Activated T-cell treated with anti-CD3 and anti-CD28 coated beads, Interleukin-2, amount 50 U/mL, for 48 hours (primary cell): ENCODE results near the gene TSFM.

Experiments
- DNase-seq, 2 experiments: peaks; one replicate each; pipeline ENCODE4 v3.0.0-alpha.2; 2020

The TSFM gene

DNA sequence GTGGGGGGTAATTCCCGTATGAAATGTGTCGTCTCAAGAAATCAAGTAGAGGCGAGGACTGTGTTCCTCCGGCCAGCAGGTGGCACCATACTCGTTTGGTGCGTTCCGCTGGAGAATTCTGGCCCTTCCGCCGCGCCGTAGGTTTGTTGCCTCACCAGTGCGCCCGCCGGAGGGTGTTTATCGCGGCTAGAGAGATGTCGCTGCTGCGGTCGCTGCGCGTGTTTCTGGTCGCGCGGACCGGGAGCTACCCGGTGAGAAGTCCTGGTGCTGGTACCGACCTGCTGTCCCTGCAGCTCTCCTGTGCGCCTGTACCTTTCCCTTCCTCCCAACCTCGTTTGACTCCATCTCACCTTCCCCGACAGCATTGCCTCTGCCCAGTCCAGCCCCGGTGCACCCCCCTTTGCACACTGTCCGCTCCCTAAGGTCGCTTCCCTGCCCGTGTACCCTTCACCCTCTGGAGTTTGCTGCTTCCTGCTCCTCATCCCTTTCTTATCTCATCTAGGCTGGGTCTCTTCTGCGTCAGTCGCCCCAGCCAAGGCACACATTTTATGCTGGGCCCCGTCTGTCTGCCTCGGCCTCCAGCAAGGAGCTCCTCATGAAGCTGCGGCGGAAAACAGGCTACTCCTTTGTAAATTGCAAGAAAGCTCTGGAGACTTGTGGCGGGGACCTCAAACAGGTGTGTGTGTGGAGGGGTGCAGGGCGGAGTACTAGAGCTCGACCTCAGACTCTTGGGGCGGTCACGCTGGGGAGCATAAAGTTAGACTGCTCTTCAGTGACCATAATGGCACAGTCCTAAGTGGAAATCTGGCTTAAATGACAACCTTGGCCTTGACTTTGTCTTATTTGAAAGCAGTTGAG is at the start of gene TSFM:
TSFM (plus strand) TSS at position 180 of the 858 bp plus-strand sequence; CDS start at position 195, 15 bp downstream.
- peak; percentile 98 to 99 for DNase-seq

- DNase-seq, result no peak
Measured at GRCh38 chr12:57733928-57734327, 48.7 kb upstream of the TSFM start.

- DNase-seq, result no peak
Measured at GRCh38 chr12:57734591-57734990, 48.0 kb upstream of the TSFM start.

- DNase-seq, result no peak
Measured at GRCh38 chr12:57735198-57735855, 47.3 kb upstream of the TSFM start.

DNA sequence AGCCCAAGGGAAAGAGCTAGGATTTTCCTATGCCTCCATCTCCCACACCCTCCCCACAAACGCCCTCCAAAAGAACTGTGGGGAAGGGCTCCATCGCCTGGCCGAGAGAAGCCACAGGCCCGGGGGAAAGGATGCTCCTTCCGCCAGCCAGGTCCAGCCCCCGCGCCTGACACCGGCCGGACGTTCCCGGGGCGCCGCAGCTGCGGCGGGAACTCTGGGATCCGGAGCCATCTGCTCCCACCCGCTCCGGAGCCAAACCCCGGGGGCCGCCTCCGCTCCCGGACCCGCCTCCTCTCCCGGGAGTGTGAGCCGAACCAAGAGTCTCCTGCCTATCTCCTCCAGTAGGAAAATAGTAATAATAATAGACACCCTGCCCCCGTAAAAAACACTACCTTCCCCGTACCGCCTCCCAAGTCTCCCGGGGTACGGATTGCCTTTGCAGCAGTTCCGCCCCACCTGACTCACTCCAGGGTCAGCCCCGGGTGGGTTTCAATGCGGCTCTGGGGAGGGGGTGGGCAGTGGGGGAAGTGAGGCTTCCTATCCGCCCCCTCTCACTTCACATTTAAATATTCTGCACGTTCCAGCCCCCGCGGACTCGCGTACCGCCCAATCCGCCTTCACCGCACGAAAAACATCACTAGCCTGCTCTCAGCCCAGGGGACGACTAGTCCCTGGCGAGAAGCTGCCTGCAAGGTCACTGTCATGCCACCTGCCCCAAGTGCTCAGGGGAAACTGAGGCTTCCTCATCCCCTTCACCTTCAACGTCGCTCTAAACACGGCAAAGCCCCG is 46.4 kb upstream of the TSFM start:
- DNase-seq, result no peak

GRCh38 chr12:57736741-57737466 is 45.7 kb upstream of the TSFM start:
- DNase-seq, result no peak

GRCh38 chr12:57737467-57738460 is 44.8 kb upstream of the TSFM start:
- no peak for DNase-seq

DNA sequence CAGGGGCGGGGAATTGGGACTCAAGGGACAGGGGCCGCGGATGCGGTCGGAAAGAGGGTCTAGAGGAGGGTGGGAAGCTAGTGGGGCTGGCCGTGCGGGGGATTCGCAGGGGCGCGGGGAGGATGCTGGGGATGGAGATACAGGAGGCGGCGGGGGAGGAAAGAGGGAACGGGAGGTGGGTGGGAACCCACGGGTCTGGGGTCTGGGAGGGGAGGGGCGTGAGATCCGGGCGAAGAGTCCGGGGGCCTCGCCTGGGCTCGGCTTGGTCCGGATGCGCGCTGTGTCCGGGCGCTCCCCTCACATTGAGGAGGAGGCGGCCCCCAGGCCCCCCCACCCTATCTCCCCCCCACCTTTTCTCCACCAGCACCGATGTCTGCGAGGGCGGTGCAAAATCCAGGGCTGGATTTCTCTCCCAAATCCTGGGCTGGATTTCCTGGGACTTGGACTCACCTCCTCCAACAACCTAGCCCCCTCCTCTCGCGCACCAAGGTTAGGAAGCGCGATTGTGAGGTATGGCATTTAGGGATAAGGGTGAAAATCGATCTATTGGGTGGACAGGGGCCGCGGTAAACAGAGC is 43.8 kb upstream of the TSFM start, which contains the start of gene AGAP2:
AGAP2 (minus strand) TSS at position 82 of the 577 bp plus-strand sequence. CDS start 496 bp downstream, outside the sequence.
- no peak for DNase-seq

DNA sequence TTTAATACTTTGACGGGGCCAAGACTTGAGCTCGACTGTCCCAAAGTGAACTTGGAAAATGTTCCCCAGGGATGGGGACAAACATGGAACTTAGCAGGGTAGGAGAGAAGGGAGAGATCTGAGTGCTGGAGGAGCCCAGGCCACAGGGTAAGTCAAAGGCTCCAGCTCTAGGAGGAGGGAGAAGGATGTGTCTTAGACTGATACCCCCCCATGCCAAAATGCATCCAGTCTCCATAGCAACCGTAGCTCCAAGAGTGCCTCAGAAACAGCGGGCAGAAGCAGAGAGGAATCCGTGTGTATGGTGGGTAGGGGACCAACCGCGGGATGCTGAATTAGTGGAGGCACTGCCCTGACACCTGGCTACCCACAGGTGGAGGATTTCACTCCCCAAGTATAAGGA is 43.2 kb upstream of the TSFM start:
- DNase-seq, result no peak

GRCh38 chr12:57739914-57740538 is 42.6 kb upstream of the TSFM start:
- DNase-seq, result no peak

DNA sequence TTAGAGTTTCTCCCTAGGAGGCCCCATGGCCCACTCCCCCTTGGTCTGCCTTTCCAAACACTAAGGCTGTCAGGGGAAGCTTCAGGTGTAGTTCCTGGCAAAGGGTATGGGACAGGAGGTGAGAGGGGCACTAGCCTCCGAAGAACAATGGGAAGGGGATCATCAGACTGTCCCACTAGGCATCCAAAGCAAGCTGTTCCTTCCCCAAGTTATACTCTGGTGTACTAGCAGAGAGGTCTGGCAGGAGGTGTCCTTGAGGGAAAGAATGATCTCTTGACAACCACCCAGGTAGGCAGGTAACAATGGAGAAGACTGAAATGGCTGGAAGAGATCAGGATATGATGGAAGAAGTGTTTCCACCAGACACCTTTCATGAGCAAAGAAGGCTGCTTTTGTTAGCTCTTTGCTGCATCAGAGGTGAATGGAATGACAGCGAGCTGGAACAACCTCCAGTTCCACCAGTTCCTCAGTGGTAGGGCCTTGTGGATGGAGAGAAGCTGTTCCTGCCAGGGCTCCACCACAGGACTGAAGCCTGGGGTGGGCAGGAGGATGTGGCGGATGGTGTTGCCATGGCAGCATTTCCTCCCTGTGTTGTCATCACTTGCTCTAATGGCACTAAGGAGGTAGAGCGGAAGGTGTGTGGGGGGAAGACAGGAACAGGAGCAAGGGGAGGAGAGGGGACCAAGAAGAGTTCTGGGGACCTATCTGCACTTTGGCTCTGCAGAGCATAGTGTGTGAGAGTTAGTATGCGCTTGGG is 41.8 kb upstream of the TSFM start:
- peak; percentile 76 to 81 for DNase-seq

- no peak for DNase-seq
Measured at GRCh38 chr12:57741413-57741789, 41.2 kb upstream of the TSFM start.

DNA sequence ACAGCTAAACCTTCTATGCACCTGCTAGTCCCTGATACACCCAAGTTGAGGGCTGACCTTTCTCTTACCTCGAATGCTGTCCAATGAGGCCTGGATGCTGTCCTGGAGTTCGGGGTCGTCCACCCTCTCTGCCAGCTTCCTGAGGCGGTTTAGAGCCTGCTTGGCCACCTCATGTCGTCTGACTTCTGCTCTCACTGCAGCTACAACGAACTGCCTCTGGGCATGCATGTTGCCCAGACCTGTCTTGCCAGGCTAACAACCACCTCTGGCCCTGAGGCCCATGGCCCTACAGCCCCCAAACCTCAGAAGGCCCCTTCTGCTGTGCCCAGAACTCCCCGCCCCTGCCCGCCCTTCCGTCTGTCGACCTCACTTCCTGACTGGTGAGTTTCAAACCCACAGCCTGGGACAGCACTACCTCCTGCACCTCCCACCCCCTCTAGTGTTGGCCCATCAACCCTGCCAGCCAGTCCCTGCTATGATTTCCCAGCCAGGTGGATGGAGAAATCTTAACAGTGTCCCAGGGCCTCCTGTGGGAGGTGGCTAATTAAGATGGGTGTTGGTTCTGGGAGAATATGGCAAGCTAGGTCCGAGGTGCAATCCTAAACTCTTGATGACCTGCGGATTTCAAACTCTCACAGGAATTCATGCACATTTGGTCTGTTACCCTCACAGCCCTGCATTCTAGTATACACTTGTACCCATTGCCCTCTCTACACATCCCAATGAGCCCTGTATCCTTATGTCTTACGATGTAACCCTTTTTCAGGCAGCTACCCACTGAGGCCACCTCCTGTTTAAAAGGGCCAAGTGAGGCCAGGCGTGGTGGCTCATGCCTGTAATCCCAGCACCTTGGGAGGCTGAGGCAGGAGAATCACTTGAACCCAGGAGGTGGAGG is 40.5 kb upstream of the TSFM start:
- DNase-seq, result peak; percentile 81 to 85

DNA sequence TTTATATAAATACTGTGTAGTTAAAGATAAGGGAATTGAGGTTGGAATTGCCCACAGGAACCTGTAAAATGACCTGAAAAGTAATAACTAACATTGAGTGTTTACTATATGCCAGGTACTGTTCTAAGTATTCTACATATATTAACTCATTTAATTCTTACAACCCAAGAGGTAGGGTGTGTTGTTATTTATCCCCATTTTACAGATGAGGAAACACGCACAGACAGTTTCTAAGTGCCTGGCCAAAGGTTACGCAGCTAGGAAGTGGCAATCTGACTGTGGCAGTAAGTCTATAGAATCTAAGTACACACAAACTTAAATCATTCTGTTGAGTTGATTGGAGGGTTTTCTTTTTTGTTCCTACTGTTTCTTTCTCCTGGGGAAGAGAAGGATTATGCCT is 38.8 kb upstream of the TSFM start:
- no peak for DNase-seq

DNA sequence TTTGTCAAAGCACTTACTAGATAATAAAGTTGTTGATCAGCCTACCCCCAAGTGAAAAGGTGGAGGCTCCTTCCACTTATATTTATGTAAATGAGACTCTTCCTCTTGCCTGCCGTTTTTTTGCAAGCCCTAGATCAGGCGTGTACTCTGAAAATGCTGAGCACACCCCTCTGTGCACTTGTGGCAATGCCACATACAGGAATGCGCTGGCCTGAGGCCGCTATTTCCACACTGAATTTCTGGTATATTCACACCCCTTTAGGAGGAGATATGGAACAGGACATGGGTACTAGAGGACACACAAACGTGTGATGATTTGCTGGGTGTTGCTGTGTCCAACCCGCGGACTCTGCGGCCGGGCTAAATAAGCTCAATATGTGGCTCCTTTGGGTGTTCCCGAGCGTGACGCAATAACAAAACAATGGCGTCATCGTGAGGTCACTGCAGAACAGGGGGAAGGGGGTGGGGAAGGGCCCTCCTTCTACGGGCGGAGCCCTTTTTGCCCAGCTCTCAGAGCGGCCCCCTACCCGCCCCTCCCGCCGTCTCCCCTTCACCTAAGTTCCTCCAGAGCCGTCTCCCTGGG is 38.3 kb upstream of the TSFM start:
- DNase-seq, result peak; percentile 88

- peak; percentile 93 to 95 for DNase-seq
Measured at GRCh38 chr12:57744777-57745484, 37.7 kb upstream of the TSFM start, which contains the start of gene TSPAN31. TSPAN31 (plus strand) TSS chr12:57745039; CDS start chr12:57745155, 116 bp downstream.

GRCh38 chr12:57745485-57745881 is 37.1 kb upstream of the TSFM start:
- peak; percentile 41 to 43 for DNase-seq
